GM12878 (cell line): ENCODE measurements around the gene IMMP2L. TPM values are rescaled to one million over a fixed set of nuclear protein-coding genes. Genes with fewer than 3 reads are reported as not detected.

Experiments
- ATAC-seq: fragments of 200-7000 bp; cut with Tn5 transposase; 3 replicates; pipeline ENCODE4 v1.9.1; 2020; ENCODE audit warnings: mild to moderate bottlenecking, moderate library complexity
- BruUV-seq: library from RNA; stranded (reverse); fragments of 400-500 nt; replicated peaks from 2 replicates; lab custom pipeline; 2021; lab: Mats Ljungman, UMichigan
- CTCF ChIA-PET: fragments of 300-600 bp; sonication (Branson Sonifier 250); formaldehyde crosslinking; extraction: SDS; loops from one replicate; lab custom pipeline; 2021; ENCODE audit warnings: inconsistent platforms; lab: Yijun Ruan, JAX
- POLR2A ChIA-PET: fragments of 350-600 bp; formaldehyde crosslinking; extraction: SDS; loops from one replicate; lab custom pipeline; 2021; ENCODE audit warnings: inconsistent platforms; lab: Charles Lee
- RAD21 ChIA-PET: fragments of 300-600 bp; sonication (Branson Sonifier 250); formaldehyde crosslinking; loops from one replicate; lab custom pipeline; 2023; ENCODE audit warnings: antibody characterized with exemption; ENCODE audit not compliant: unreplicated experiment; lab: Charles Lee
- SMC1A ChIA-PET: fragments of 300-600 bp; sonication (Branson Sonifier 250); formaldehyde crosslinking; loops from one replicate; lab custom pipeline; 2023; ENCODE audit not compliant: unreplicated experiment, uncharacterized antibody; lab: Charles Lee
- DNase-seq: peaks from one replicate; pipeline ENCODE4 v3.0.0-alpha.2; 2011; ENCODE audit warnings: low read depth, low spot score
- FAIRE-seq: peaks from 3 replicates; lab custom pipeline; 2011; peaks lifted over from hg19 to GRCh38; lab: Jason Lieb, UNC
- H2AFZ ChIP-seq: 2 replicates; pipeline ENCODE4 v1.6.0; 2011; ENCODE audit warnings: low read depth, low read length, control low read depth; ENCODE audit not compliant: control insufficient read depth
- H3K27ac ChIP-seq: 2 replicates; pipeline ENCODE4 v1.5.1; 2011; ENCODE audit warnings: control low read depth; ENCODE audit not compliant: control insufficient read depth, insufficient read depth
- H3K27me3 ChIP-seq, 2 experiments: replicated peaks in 1 of 2; 2 replicates each; pipeline versions ENCODE4 v1.6.0 to v1.6.1; 2011; ENCODE audit warnings: low read length in 1 of 2; ENCODE audit not compliant: control insufficient read depth in 2 of 2, insufficient read depth in 2 of 2
- H3K36me3 ChIP-seq, 2 experiments: 2 replicates each; pipeline ENCODE4 v1.5.1; 2011; ENCODE audit warnings: low read length in 1 of 2; ENCODE audit not compliant: control insufficient read depth in 2 of 2, insufficient read depth in 2 of 2
- H3K4me1 ChIP-seq: 2 replicates; pipeline ENCODE4 v1.6.1; 2011; ENCODE audit warnings: mild to moderate bottlenecking, low read length, moderate library complexity, mixed read lengths; ENCODE audit not compliant: control insufficient read depth, insufficient read depth
- H3K4me2 ChIP-seq: 2 replicates; pipeline ENCODE4 v1.6.0; 2011; ENCODE audit warnings: control low read depth; ENCODE audit not compliant: control insufficient read depth, insufficient read depth
- H3K4me3 ChIP-seq: fragments of 200-600 bp; sonication (generic); 2 replicates; pipeline ENCODE4 v1.5.1; 2016
- H3K79me2 ChIP-seq: 2 replicates; pipeline ENCODE4 v1.6.0; 2011; ENCODE audit warnings: low read length; ENCODE audit not compliant: control insufficient read depth, insufficient read depth
- H3K9ac ChIP-seq: 2 replicates; pipeline ENCODE4 v1.8.0; 2011; ENCODE audit warnings: low read length, control low read depth, mixed read lengths; ENCODE audit not compliant: control insufficient read depth, insufficient read depth
- H3K9me3 ChIP-seq: replicated peaks from 3 replicates; pipeline ENCODE4 v1.5.1; 2011; ENCODE audit warnings: mild to moderate bottlenecking, low read length; ENCODE audit not compliant: control insufficient read depth, insufficient read depth
- H4K20me1 ChIP-seq: 2 replicates; pipeline ENCODE4 v1.6.0; 2011; ENCODE audit not compliant: control insufficient read depth, insufficient read depth
- ATF3 ChIP-seq: IDR thresholded peaks from 2 replicates; pipeline ENCODE4 v1.6.1; 2011; ENCODE audit warnings: low read depth, mild to moderate bottlenecking, low read length, moderate library complexity, borderline replicate concordance; ENCODE audit errors: extremely low read depth
- BCL11A ChIP-seq: IDR thresholded peaks from 2 replicates; pipeline ENCODE4 v1.6.1; 2011; ENCODE audit warnings: low read depth, low read length
- BMI1 ChIP-seq: fragments of 450-650 bp; IDR thresholded peaks from 2 replicates; pipeline ENCODE4 v1.6.1; 2016; ENCODE audit warnings: mild to moderate bottlenecking, moderate library complexity, borderline replicate concordance
- CBX3 ChIP-seq: fragments of 200-600 bp; sonication (generic); IDR thresholded peaks from 2 replicates; pipeline ENCODE4 v1.6.1; 2016; ENCODE audit warnings: low read depth, borderline replicate concordance
- CBX5 ChIP-seq: sonication (generic); IDR thresholded peaks from 2 replicates; pipeline ENCODE4 v1.6.1; 2016; ENCODE audit warnings: low read depth, moderate library complexity, mild to moderate bottlenecking, inconsistent platforms
- CHD1 ChIP-seq: IDR thresholded peaks from 2 replicates; pipeline ENCODE4 v1.6.1; 2012; ENCODE audit warnings: low read depth, low read length, improper control_type of control experiment
- GATAD2B ChIP-seq: fragments of 450-650 bp; conservative IDR thresholded peaks from 2 replicates; pipeline ENCODE4 v1.6.1; 2017; ENCODE audit warnings: low read depth, mild to moderate bottlenecking, moderate library complexity
- MTA3 ChIP-seq: IDR thresholded peaks from 2 replicates; pipeline ENCODE4 v1.6.1; 2012; ENCODE audit warnings: low read length, inconsistent platforms, borderline replicate concordance
- MYC ChIP-seq: IDR thresholded peaks from 2 replicates; pipeline ENCODE4 v1.6.1; 2011; ENCODE audit warnings: mild to moderate bottlenecking, low read length, moderate library complexity, inconsistent platforms; ENCODE audit not compliant: insufficient read depth, insufficient replicate concordance, insufficient read length, severe bottlenecking
- NR2C1 ChIP-seq: fragments of 450-650 bp; IDR thresholded peaks from 2 replicates; pipeline ENCODE4 v1.6.1; 2017; ENCODE audit warnings: antibody characterized with exemption, mild to moderate bottlenecking, moderate library complexity
- NR2C2 ChIP-seq: IDR thresholded peaks from 2 replicates; pipeline ENCODE4 v1.6.1; 2011; ENCODE audit warnings: borderline replicate concordance, low read depth; ENCODE audit not compliant: control insufficient read depth, insufficient read length
- PAX5 ChIP-seq: IDR thresholded peaks from 2 replicates; pipeline ENCODE4 v1.6.1; 2011; ENCODE audit warnings: low read depth, low read length, borderline replicate concordance
- POU2F2 ChIP-seq: IDR thresholded peaks from 3 replicates; pipeline ENCODE4 v1.6.1; 2011; ENCODE audit warnings: low read depth, mild to moderate bottlenecking, low read length, borderline replicate concordance
- RCOR1 ChIP-seq: conservative IDR thresholded peaks from 2 replicates; pipeline ENCODE4 v1.6.1; 2012; ENCODE audit warnings: low read depth, low read length, improper control_type of control experiment
- RELB ChIP-seq: fragments of 450-650 bp; IDR thresholded peaks from 2 replicates; pipeline ENCODE4 v1.6.1; 2017; ENCODE audit warnings: low read depth, mild to moderate bottlenecking, moderate library complexity
- SREBF1 ChIP-seq: IDR thresholded peaks from 2 replicates; pipeline ENCODE4 v1.6.1; 2012; ENCODE audit warnings: mild to moderate bottlenecking, low read length
- SUZ12 ChIP-seq: fragments of 200-600 bp; sonication (generic); IDR thresholded peaks from one replicate; pipeline ENCODE4 v1.6.1; 2018; ENCODE audit warnings: antibody characterized with exemption, mild to moderate bottlenecking; ENCODE audit not compliant: unreplicated experiment
- WRNIP1 ChIP-seq: IDR thresholded peaks from 2 replicates; pipeline ENCODE4 v1.6.1; 2011; ENCODE audit warnings: low read depth, low read length, improper control_type of control experiment, borderline replicate concordance
- WGBS: methylation state at CpG from one replicate; pipeline ENCODE4 v1.1.6; 2016; ENCODE audit warnings: low lambda C conversion rate; ENCODE audit not compliant: insufficient replicate concordance, insufficient coverage; ENCODE audit errors: missing lambda C conversion rate; 5-methylcytosine and 5-hydroxymethylcytosine counted together
- in situ Hi-C: fragments of 300-500 bp; cut with MboI; formaldehyde crosslinking; loops from 9 replicates; pipeline ENCODE4 v1.14.3; 2018; ENCODE audit warnings: mixed read lengths
- intact Hi-C: fragments of 100-400 bp; cut with micrococcal nuclease; formaldehyde crosslinking; loops from one replicate; pipeline ENCODE4 v1.14.2; 2022; ENCODE audit not compliant: unreplicated experiment
- polyA plus RNA-seq, 11 experiments: library from polyadenylated mRNA; depleted of rRNA in 4 of 11; unstranded in 6 of 11; stranded (reverse) in 5 of 11; fragments of >200 nt; fragmentation: Nextera tagmentation in 4 of 11; fragmentation: Illumina TruSeq in 1 of 11; extraction: Ambion mirVana in 4 of 11; extraction: Trizol in 1 of 11; gene quantifications; 1 replicate in 1 of 11; 2 replicates in 10 of 11; pipeline versions ENCODE4 v1.2.1 to v1.2.3, GENCODE V29; 2011 to 2016; ENCODE audit warnings: inconsistent platforms in 2 of 11, missing spikeins in 2 of 11, low read depth in 1 of 11
- total RNA-seq, 4 experiments: library from RNA; depleted of rRNA in 3 of 4; stranded (reverse); fragments of >200 nt in 3 of 4; fragmentation: Illumina TruSeq in 1 of 4; extraction: Trizol in 1 of 4; gene quantifications; 2 replicates each; pipeline versions ENCODE4 v1.2.1 to v1.2.3, GENCODE V29; 2013 to 2021

Gene IMMP2L
- total and polyA plus RNA-seq, 10 of the 15 experiments (the other 5 are each of a cell fraction or from before 2014, with no cell fraction given) = 12.6 to 46.3 (median 19.6) TPM

GRCh38 chr7:110867771-110868170 is 694.5 kb downstream of the IMMP2L start:
- no peaks in the 10 kb centered on the region for H3K9me3 ChIP-seq
- ATAC-seq (no peak), FAIRE-seq (no peak), DNase-seq (no peak)
- no peak for TF ChIP-seq NR2C2
- TF ChIP-seq GATAD2B = no peak
- TF ChIP-seq CBX3 = no peak
- no peak for TF ChIP-seq WRNIP1
- TF ChIP-seq NR2C1 = no peak
- H2AFZ ChIP-seq = no peak overlapping the region
- in situ Hi-C loops (no loop called here), intact Hi-C loops (no loop called here)
- H3K27me3 ChIP-seq = no peaks in the 10 kb centered on the region
- ChIA-PET SMC1A (interaction anchor here (0.9 kb wide), 1 partner anchor 12 kb away, joined by 3 read pairs; no protein-coding TSS in a partner anchor), POLR2A (no interaction called here), RAD21 (no interaction called here), CTCF (no interaction called here)
- H3K4me3 ChIP-seq = no peak overlapping the region
- 56% methylated on average over 4 of the region's 4 CpGs for WGBS
- H3K9ac ChIP-seq = no peak overlapping the region
- H3K4me2 ChIP-seq = no peak overlapping the region
- no peaks in the 10 kb centered on the region for H3K4me1 ChIP-seq
- H3K27ac ChIP-seq = no peak overlapping the region
- no peaks in the 10 kb centered on the region for H4K20me1 ChIP-seq
- H3K79me2 ChIP-seq = no peaks in the 10 kb centered on the region
- BruUV-seq = no TSS peak
- H3K36me3 ChIP-seq = no peaks in the 10 kb centered on the region

- Histone ChIP-seq H3K4me3 (no peak overlapping the region), H3K79me2 (no peaks in the 10 kb centered on the region), H3K27ac (no peak overlapping the region), H2AFZ (no peak overlapping the region), H3K4me1 (no peaks in the 10 kb centered on the region), H4K20me1 (no peaks in the 10 kb centered on the region), H3K36me3 (no peaks in the 10 kb centered on the region), H3K9ac (no peak overlapping the region), H3K9me3 (no peaks in the 10 kb centered on the region), H3K4me2 (no peak overlapping the region), H3K27me3 (no peaks in the 10 kb centered on the region)
- SMC1A ChIA-PET = no interaction called here
- 34% methylated on average over 2 of the region's 2 CpGs for WGBS
- CTCF ChIA-PET = interaction anchor here (0.9 kb wide), 1 partner anchor 12 kb away, joined by 3 read pairs; no protein-coding TSS in a partner anchor
- in situ Hi-C loops (no loop called here), intact Hi-C loops (no loop called here)
- BruUV-seq = no TSS peak
- RAD21 ChIA-PET = no interaction called here
- POLR2A ChIA-PET = no interaction called here
- DNase-seq (no peak), FAIRE-seq (no peak), ATAC-seq (no peak)
- TF ChIP-seq MTA3 (no peak), CHD1 (no peak), ATF3 (no peak), POU2F2 (no peak), BMI1 (no peak), SREBF1 (no peak), BCL11A (no peak), RELB (no peak), RCOR1 (no peak), NR2C1 (no peak), PAX5 (no peak), CBX5 (no peak), MYC (no peak), SUZ12 (no peak)
These were observed 699.0 kb downstream of the IMMP2L start for GRCh38 chr7:110863258-110863657.
